ENCODE results near the gene BGN.

Gene BGN

GRCh38 chrX:153486171-153486570, 8.6 kb upstream of the BGN start:
- Histone ChIP-seq H3K79me2 (ENCODE audit: insufficient read depth, low read length) (no peaks in the 10 kb centered on the region), H2AFZ (ENCODE audit: low read depth, low read length, severe bottlenecking) (no peak overlapping the region), H3K4me2 (ENCODE audit: low read depth, low read length, poor library complexity, severe bottlenecking) (no peak overlapping the region), H3K9me3 (ENCODE audit: insufficient read depth, low read length) (no peaks in the 10 kb centered on the region), H3K9me2 (replicated peaks; ENCODE audit: insufficient read depth, low read length) (no peaks in the 10 kb centered on the region), H3K36me3 (ENCODE audit: low read length) (no peaks in the 10 kb centered on the region), H3K27me3 (ENCODE audit: low read length) (no peaks in the 10 kb centered on the region), H3K9ac (ENCODE audit: low read length) (no peak overlapping the region), H3F3A (ENCODE audit: insufficient read depth) (no peaks in the 10 kb centered on the region), H3K4me3 (ENCODE audit: insufficient read depth, low read length, poor library complexity, severe bottlenecking) (no peak overlapping the region), H4K20me1 (ENCODE audit: low read depth, low read length) (no peaks in the 10 kb centered on the region), H3K27ac (ENCODE audit: low read depth, low read length) (no peak overlapping the region)
- no peak for TF ChIP-seq EZH2phosphoT487 (conservative IDR thresholded peaks at IDR 0.05; ENCODE audit: low read length)
- no peak for TF ChIP-seq CTCF (IDR thresholded peaks at IDR 0.05; ENCODE audit: insufficient read depth, low read length, poor library complexity, severe bottlenecking)

- Histone ChIP-seq H3K9ac (ENCODE audit: low read length) (no peak overlapping the region), H4K20me1 (ENCODE audit: low read depth, low read length) (no peaks in the 10 kb centered on the region), H3K9me3 (ENCODE audit: insufficient read depth, low read length) (no peaks in the 10 kb centered on the region), H3K27ac (ENCODE audit: low read depth, low read length) (no peak overlapping the region), H3K27me3 (ENCODE audit: low read length) (no peaks in the 10 kb centered on the region), H3F3A (ENCODE audit: insufficient read depth) (no peaks in the 10 kb centered on the region), H2AFZ (ENCODE audit: low read depth, low read length, severe bottlenecking) (no peak overlapping the region), H3K4me3 (ENCODE audit: insufficient read depth, low read length, poor library complexity, severe bottlenecking) (no peak overlapping the region), H3K79me2 (ENCODE audit: insufficient read depth, low read length) (no peaks in the 10 kb centered on the region), H3K4me2 (ENCODE audit: low read depth, low read length, poor library complexity, severe bottlenecking) (no peak overlapping the region), H3K9me2 (replicated peaks; ENCODE audit: insufficient read depth, low read length) (no peaks in the 10 kb centered on the region), H3K36me3 (ENCODE audit: low read length) (no peaks in the 10 kb centered on the region)
- no peak for TF ChIP-seq CTCF (IDR thresholded peaks at IDR 0.05; ENCODE audit: insufficient read depth, low read length, poor library complexity, severe bottlenecking)
- no peak for TF ChIP-seq EZH2phosphoT487 (conservative IDR thresholded peaks at IDR 0.05; ENCODE audit: low read length)
Observed at GRCh38 chrX:153487590-153488071, 7.1 kb upstream of the BGN start.

- no peak overlapping the region for H3K27ac ChIP-seq (ENCODE audit: low read depth, low read length)
- H3K79me2 ChIP-seq (ENCODE audit: insufficient read depth, low read length), result no peaks in the 10 kb centered on the region
- TF ChIP-seq EZH2phosphoT487 (conservative IDR thresholded peaks at IDR 0.05; ENCODE audit: low read length), result no peak
- no peak for TF ChIP-seq CTCF (IDR thresholded peaks at IDR 0.05; ENCODE audit: insufficient read depth, low read length, poor library complexity, severe bottlenecking)
- H3K9me3 ChIP-seq (ENCODE audit: insufficient read depth, low read length), result no peaks in the 10 kb centered on the region
- H3F3A ChIP-seq (ENCODE audit: insufficient read depth), result no peaks in the 10 kb centered on the region
- no peak overlapping the region for H3K9ac ChIP-seq (ENCODE audit: low read length)
- no peaks in the 10 kb centered on the region for H3K9me2 ChIP-seq (replicated peaks; ENCODE audit: insufficient read depth, low read length)
- H3K27me3 ChIP-seq (ENCODE audit: low read length), result no peaks in the 10 kb centered on the region
- H3K4me3 ChIP-seq (ENCODE audit: insufficient read depth, low read length, poor library complexity, severe bottlenecking), result no peak overlapping the region
- no peak overlapping the region for H3K4me2 ChIP-seq (ENCODE audit: low read depth, low read length, poor library complexity, severe bottlenecking)
- H2AFZ ChIP-seq (ENCODE audit: low read depth, low read length, severe bottlenecking), result no peak overlapping the region
- H3K36me3 ChIP-seq (ENCODE audit: low read length), result no peaks in the 10 kb centered on the region
- no peaks in the 10 kb centered on the region for H4K20me1 ChIP-seq (ENCODE audit: low read depth, low read length)
Observed at GRCh38 chrX:153488231-153488914, 6.4 kb upstream of the BGN start.

All from SU-DHL-6 (cell line).